IPS-NIHi11 (cell line): Measurements from ENCODE around the gene NCOA4.
"Not testable (repeated sequence)": the region's sequence is repeated elsewhere in the genome, so short reads cannot be mapped to it uniquely, and the experiment has no call there.

Experiments used
- DNase-seq: peaks from one replicate; pipeline ENCODE4 v3.0.0; 2012; ENCODE audit warnings: mixed read lengths, low spot score

NCOA4 gene

GRCh38 chr10:46052057-46052790 is 21.8 kb upstream of the NCOA4 start:
- peak; percentile 20 for DNase-seq

GRCh38 chr10:46050941-46051623 is 20.7 kb upstream of the NCOA4 start:
- DNase-seq, result no peak

GRCh38 chr10:46049497-46049831 is 19.0 kb upstream of the NCOA4 start:
- not testable (repeated sequence) for DNase-seq

- peak; percentile 22 for DNase-seq
These were observed 17.7 kb upstream of the NCOA4 start for GRCh38 chr10:46048152-46048551.

- no peak for DNase-seq
These were observed 15.8 kb upstream of the NCOA4 start, which contains the start of gene MSMB for GRCh38 chr10:46046261-46046660. MSMB (minus strand) TSS chr10:46046269; CDS start chr10:46046237, 32 bp downstream.

- DNase-seq, result no peak
These were observed 12.1 kb upstream of the NCOA4 start for GRCh38 chr10:46042527-46042926.

- DNase-seq, result no peak
These were observed 9.6 kb upstream of the NCOA4 start for GRCh38 chr10:46040004-46040403.

GRCh38 chr10:46037107-46037825 is 6.8 kb upstream of the NCOA4 start:
- no peak for DNase-seq

- DNase-seq, result no peak
These were observed 5.8 kb upstream of the NCOA4 start for GRCh38 chr10:46035923-46036849.

- DNase-seq, result no peak
These were observed 3.2 kb upstream of the NCOA4 start for GRCh38 chr10:46033602-46034011.

GRCh38 chr10:46031648-46032532 is 1.5 kb upstream of the NCOA4 start:
- no peak for DNase-seq

GRCh38 chr10:46029461-46030030 is 877 bp downstream of the NCOA4 start:
- DNase-seq, result no peak

GRCh38 chr10:46028584-46029460 is 1.6 kb downstream of the NCOA4 start:
- peak; percentile 44 for DNase-seq

- no peak for DNase-seq
These were observed 4.3 kb downstream of the NCOA4 start for GRCh38 chr10:46026106-46026505.

GRCh38 chr10:46025406-46025805 is 5.0 kb downstream of the NCOA4 start:
- no peak for DNase-seq

- DNase-seq, result no peak
These were observed 5.5 kb downstream of the NCOA4 start for GRCh38 chr10:46024948-46025347.

GRCh38 chr10:46022978-46023702 is 7.3 kb downstream of the NCOA4 start:
- DNase-seq, result peak; percentile 89

- no peak for DNase-seq
These were observed 10.1 kb downstream of the NCOA4 start for GRCh38 chr10:46020344-46020657.
